Small intestine (tissue), 7 donors: ENCODE results near the gene DRAXIN. TPM values are rescaled to one million over a fixed set of nuclear protein-coding genes. Genes with fewer than 3 reads are reported as not detected.

Experiments used
- DNase-seq, 2 donors: peaks; one replicate each; pipeline versions ENCODE4 v3.0.0 to v3.0.0-alpha.2; 2013
- FAIRE-seq: peaks from 2 replicates; lab custom pipeline; 2012; peaks lifted over from hg19 to GRCh38; lab: Jason Lieb, UNC
- H3K27ac ChIP-seq, 3 donors: one replicate each; pipeline ENCODE4 v1.5.1; 2013; ENCODE audit warnings: low read length in 2 of 3, mild to moderate bottlenecking in 2 of 3, control low read depth in 1 of 3, inconsistent platforms in 1 of 3, low read depth in 1 of 3, moderate library complexity in 1 of 3
- H3K27me3 ChIP-seq, 3 donors: one replicate each; pipeline ENCODE4 v1.6.1; 2013; ENCODE audit warnings: low read length in 3 of 3, inconsistent platforms in 1 of 3; ENCODE audit not compliant: control insufficient read depth in 3 of 3, insufficient read depth in 3 of 3
- H3K36me3 ChIP-seq, 3 donors: one replicate each; pipeline ENCODE4 v1.6.1; 2013; ENCODE audit warnings: low read length in 3 of 3, inconsistent platforms in 1 of 3, low read depth in 1 of 3, mild to moderate bottlenecking in 1 of 3, moderate library complexity in 1 of 3; ENCODE audit not compliant: control insufficient read depth in 3 of 3, insufficient read depth in 2 of 3
- H3K4me1 ChIP-seq, 3 donors: one replicate each; pipeline ENCODE4 v1.6.1; 2013; ENCODE audit warnings: low read length in 2 of 3, inconsistent platforms in 1 of 3, low read depth in 1 of 3, mild to moderate bottlenecking in 1 of 3, moderate library complexity in 1 of 3; ENCODE audit not compliant: control insufficient read depth in 3 of 3, insufficient read depth in 2 of 3
- H3K4me3 ChIP-seq, 3 donors: one replicate each; pipeline ENCODE4 v1.5.1; 2013; ENCODE audit warnings: low read length in 3 of 3, control low read depth in 1 of 3, inconsistent platforms in 1 of 3, low read depth in 1 of 3, mild to moderate bottlenecking in 1 of 3, moderate library complexity in 1 of 3
- H3K9me3 ChIP-seq, 2 donors: one replicate each; pipeline ENCODE4 v1.6.1; 2013; ENCODE audit warnings: low read depth in 1 of 2, low read length in 1 of 2; ENCODE audit not compliant: control insufficient read depth in 2 of 2, insufficient read depth in 1 of 2
- WGBS, 3 donors: extraction: QIAGEN DNeasy Blood & Tissue Kit; methylation state at CpG; one replicate each; pipeline ENCODE4 v1.1.7; 2013; 5-methylcytosine and 5-hydroxymethylcytosine counted together
- polyA plus RNA-seq, 4 donors: library from polyadenylated mRNA; stranded (reverse) in 3 of 4; unstranded in 1 of 4; fragments of 200-250 nt in 3 of 4; fragments of 120-200 nt in 1 of 4; gene quantifications; one replicate each; pipeline versions ENCODE4 v1.2.1 to v1.2.3, GENCODE V29; 2013
- donor health status: healthy with polysubstance abuse.
- donor health status: control.
- donor health status: control.
- donor health status: Bipolar disorder and iron deficiency.
- donor health status: healthy.

Gene DRAXIN
- polyA plus RNA-seq, 4 donors: 0.07 to 0.15 TPM; not detected in 2

- peak overlapping the region in 2 of 3 donors; percentile 71 to 75 for H3K4me3 ChIP-seq
These were observed 38.2 kb upstream of the DRAXIN start for GRCh38 chr1:11653101-11653860.

GRCh38 chr1:11653861-11654136 lies 37.7 kb upstream of the DRAXIN start:
- Histone ChIP-seq H3K4me1 (peaks cover 0 to 46% (median 7%) of the 10 kb centered on the region in 3 donors), H3K36me3 (peaks cover 0 to 34% (median 0%) of the 10 kb centered on the region in 3 donors), H3K27me3 (peaks cover 0 to 17% (median 0%) of the 10 kb centered on the region in 3 donors), H3K9me3 (no peaks in the 10 kb centered on the region), H3K4me3 (peak overlapping the region in 2 of 3 donors; percentile 71 to 75), H3K27ac (peak overlapping the region in 2 of 3 donors; percentile 20 to 95)
- no peak for DNase-seq
- 26 to 63% (median 41%) methylated on average over 6 to 7 of the region's 7 CpGs for WGBS, 3 donors
- FAIRE-seq: no peak

More at GRCh38 chr1:11653101-11653860, 38.2 kb upstream of the DRAXIN start:
- Histone ChIP-seq H3K27me3 (peaks cover 0 to 20% (median 0%) of the 10 kb centered on the region in 3 donors), H3K36me3 (peaks cover 0 to 29% (median 0%) of the 10 kb centered on the region in 3 donors), H3K27ac (peak overlapping the region in 2 of 3 donors; percentile 8 to 95), H3K9me3 (no peaks in the 10 kb centered on the region), H3K4me1 (peaks cover 0 to 51% (median 7%) of the 10 kb centered on the region in 3 donors)
- peak; percentile 86 to 93 for DNase-seq
- no peak for FAIRE-seq
- WGBS, 3 donors: 24 to 65% (median 41%) methylated on average over 14 to 17 of the region's 17 CpGs

GRCh38 chr1:11654137-11654938 lies 37.2 kb upstream of the DRAXIN start, which contains the start of the genes FBXO2 and FBXO44:
Gene FBXO2, minus strand, starts transcription at chr1:11654429. Its CDS starts 89 bp downstream, at chr1:11654340.
Gene FBXO44, plus strand, starts transcription at chr1:11654877. Its CDS starts 959 bp downstream, at chr1:11655836.
- Histone ChIP-seq H3K9me3 (no peaks in the 10 kb centered on the region), H3K36me3 (peaks cover 0 to 34% (median 0%) of the 10 kb centered on the region in 3 donors), H3K4me1 (peaks cover 0 to 44% (median 7%) of the 10 kb centered on the region in 3 donors), H3K4me3 (peak within 1 kb of the TSS; percentile 52 to 75 (median 71)), H3K27ac (peak within 1 kb of the TSS; percentile 53 to 95 (median 76)), H3K27me3 (peaks cover 0 to 15% (median 0%) of the 10 kb centered on the region in 3 donors)
- WGBS, 3 donors: 2 to 4% (median 3%) methylated on average over 46 to 94 of the region's 94 CpGs
- DNase-seq (peak; percentile 58 to 81), FAIRE-seq (no peak)

GRCh38 chr1:11654939-11655808 lies 36.3 kb upstream of the DRAXIN start:
- Histone ChIP-seq H3K4me3 (peak overlapping the region; percentile 45 to 75 (median 52)), H3K4me1 (peaks cover 0 to 36% (median 7%) of the 10 kb centered on the region in 3 donors), H3K36me3 (peaks cover 0 to 34% (median 0%) of the 10 kb centered on the region in 3 donors), H3K27me3 (peaks cover 0 to 7% (median 0%) of the 10 kb centered on the region in 3 donors), H3K9me3 (no peaks in the 10 kb centered on the region), H3K27ac (no peak overlapping the region)
- no peak for FAIRE-seq
- peak in 1 of 2 donors; percentile 30 for DNase-seq
- 3 to 14% (median 7%) methylated on average over 19 to 45 of the region's 45 CpGs for WGBS, 3 donors

- Histone ChIP-seq H3K27ac (no peak overlapping the region), H3K36me3 (peaks cover 0 to 46% (median 0%) of the 10 kb centered on the region in 3 donors), H3K27me3 (peaks cover 0 to 2% (median 0%) of the 10 kb centered on the region in 3 donors), H3K4me3 (no peak overlapping the region), H3K9me3 (no peaks in the 10 kb centered on the region), H3K4me1 (peaks cover 0 to 18% (median 7%) of the 10 kb centered on the region in 3 donors)
- no peak for DNase-seq
- FAIRE-seq: no peak
- WGBS, 3 donors: 64 to 83% (median 70%) methylated on average over 6 of the region's 6 CpGs
These were observed 33.9 kb upstream of the DRAXIN start for GRCh38 chr1:11657654-11658053.

- H3K4me1 ChIP-seq: peaks cover 0 to 13% (median 7%) of the 10 kb centered on the region in 3 donors
- no peaks in the 10 kb centered on the region for H3K9me3 ChIP-seq
- WGBS, 3 donors: 88 to 91% (median 90%) methylated on average over 23 of the region's 23 CpGs
- peaks cover 0 to 2% (median 0%) of the 10 kb centered on the region in 3 donors for H3K27me3 ChIP-seq
- DNase-seq (no peak), FAIRE-seq (no peak)
- H3K27ac ChIP-seq: no peak overlapping the region
- peaks cover 0 to 47% (median 0%) of the 10 kb centered on the region in 3 donors for H3K36me3 ChIP-seq
- H3K4me3 ChIP-seq: no peak overlapping the region
These were observed 33.0 kb upstream of the DRAXIN start for GRCh38 chr1:11658542-11658941.

- Histone ChIP-seq H3K27me3 (no peaks in the 10 kb centered on the region), H3K36me3 (peaks cover 0 to 47% (median 0%) of the 10 kb centered on the region in 3 donors), H3K4me1 (peaks cover 0 to 12% (median 7%) of the 10 kb centered on the region in 3 donors), H3K4me3 (no peak overlapping the region), H3K9me3 (no peaks in the 10 kb centered on the region), H3K27ac (no peak overlapping the region)
- WGBS, 3 donors: 80 to 89% (median 83%) methylated on average over 4 of the region's 4 CpGs
- no peak for DNase-seq
- FAIRE-seq: no peak
These were observed 31.8 kb upstream of the DRAXIN start for GRCh38 chr1:11659748-11660147.
